ENCODE measurements around the gene SLC29A4.

DNA sequence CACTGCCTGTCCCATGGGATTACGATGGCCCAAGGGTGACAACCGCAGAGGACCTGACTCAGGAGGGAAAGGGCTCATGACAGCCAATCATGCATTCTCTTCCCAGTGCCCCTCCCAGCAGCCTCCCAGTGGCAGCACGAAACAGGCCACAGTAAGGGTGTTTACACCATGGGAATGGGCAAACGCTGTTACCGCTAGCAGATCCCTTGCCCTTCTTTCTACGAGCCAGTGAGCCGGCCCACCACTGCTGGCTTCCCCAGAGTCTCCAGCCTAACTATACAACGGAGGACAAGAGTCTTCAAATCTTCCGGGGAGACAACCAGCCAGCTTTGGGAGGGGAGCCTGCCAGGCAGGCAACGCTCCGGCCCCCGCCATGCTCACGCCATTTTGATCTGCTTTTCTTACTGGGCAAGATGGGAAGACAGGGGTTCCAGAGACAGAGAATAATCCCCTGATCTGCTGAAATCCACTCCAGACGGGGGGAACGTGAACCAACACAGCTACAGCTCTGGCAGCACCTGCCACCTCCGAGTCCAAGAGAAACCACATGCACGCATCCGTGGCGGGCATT lies 69.8 kb downstream of the SLC29A4 start:
- TF ChIP-seq CTCF (conservative IDR thresholded peaks at IDR 0.05 in 1 of 2, IDR thresholded peaks at IDR 0.05 in 1 of 2; ENCODE audit: extremely low read depth in 1 of 2, insufficient read depth in 1 of 2, low read depth in 1 of 2, low read length in 2 of 2) (no peak), EZH2 (IDR thresholded peaks at IDR 0.05; ENCODE audit: borderline replicate concordance, low read length) (no peak)
